ENCODE measurements around the gene RNF40.

Gene RNF40

DNA sequence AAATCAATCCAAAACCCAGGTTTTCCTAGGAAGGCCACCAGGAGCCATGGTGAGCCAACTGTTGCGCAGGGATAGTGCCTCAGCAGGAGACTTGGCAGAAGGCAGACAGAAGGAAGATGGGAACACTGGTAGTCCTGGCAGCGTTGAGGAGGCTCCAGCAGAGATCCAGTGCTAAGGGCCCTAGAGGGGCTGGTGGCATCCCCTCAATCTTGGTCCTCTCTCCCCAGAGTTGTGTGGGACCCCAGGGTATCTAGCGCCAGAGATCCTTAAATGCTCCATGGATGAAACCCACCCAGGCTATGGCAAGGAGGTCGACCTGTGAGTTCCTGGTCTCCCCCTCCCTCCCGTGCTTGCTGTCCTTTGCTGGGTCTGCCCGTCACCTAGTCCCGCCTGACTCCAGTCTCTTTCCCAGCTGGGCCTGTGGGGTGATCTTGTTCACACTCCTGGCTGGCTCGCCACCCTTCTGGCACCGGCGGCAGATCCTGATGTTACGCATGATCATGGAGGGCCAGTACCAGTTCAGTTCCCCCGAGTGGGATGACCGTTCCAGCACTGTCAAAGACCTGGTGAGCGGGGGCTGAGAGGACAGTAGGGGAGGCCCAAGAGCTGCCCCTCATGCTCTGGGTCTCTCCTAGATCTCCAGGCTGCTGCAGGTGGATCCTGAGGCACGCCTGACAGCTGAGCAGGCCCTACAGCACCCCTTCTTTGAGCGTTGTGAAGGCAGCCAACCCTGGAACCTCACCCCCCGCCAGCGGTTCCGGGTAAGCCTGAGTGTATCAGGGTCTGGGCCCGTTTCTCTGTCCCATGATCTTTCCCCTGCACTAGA lies 6.0 kb upstream of the RNF40 start:
- no peak for DNase-seq (ENCODE audit: low read depth)
- TF ChIP-seq, protein P1, sequence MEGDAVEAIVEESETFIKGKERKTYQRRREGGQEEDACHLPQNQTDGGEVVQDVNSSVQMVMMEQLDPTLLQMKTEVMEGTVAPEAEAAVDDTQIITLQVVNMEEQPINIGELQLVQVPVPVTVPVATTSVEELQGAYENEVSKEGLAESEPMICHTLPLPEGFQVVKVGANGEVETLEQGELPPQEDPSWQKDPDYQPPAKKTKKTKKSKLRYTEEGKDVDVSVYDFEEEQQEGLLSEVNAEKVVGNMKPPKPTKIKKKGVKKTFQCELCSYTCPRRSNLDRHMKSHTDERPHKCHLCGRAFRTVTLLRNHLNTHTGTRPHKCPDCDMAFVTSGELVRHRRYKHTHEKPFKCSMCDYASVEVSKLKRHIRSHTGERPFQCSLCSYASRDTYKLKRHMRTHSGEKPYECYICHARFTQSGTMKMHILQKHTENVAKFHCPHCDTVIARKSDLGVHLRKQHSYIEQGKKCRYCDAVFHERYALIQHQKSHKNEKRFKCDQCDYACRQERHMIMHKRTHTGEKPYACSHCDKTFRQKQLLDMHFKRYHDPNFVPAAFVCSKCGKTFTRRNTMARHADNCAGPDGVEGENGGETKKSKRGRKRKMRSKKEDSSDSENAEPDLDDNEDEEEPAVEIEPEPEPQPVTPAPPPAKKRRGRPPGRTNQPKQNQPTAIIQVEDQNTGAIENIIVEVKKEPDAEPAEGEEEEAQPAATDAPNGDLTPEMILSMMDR (IDR thresholded peaks at IDR 0.05; ENCODE audit: control insufficient read depth, insufficient read depth, low read depth, low read length, missing control alignments): no peak
- H3K4me3 ChIP-seq (ENCODE audit: control insufficient read depth, low read depth, low read length): no peak overlapping the region

DNA sequence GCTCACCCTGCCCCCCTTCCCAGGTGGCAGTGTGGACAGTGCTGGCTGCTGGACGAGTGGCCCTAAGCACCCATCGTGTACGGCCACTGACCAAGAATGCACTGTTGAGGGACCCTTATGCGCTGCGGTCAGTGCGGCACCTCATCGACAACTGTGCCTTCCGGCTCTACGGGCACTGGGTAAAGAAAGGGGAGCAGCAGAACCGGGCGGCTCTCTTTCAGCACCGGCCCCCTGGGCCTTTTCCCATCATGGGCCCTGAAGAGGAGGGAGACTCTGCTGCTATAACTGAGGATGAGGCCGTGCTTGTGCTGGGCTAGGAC lies 5.4 kb upstream of the RNF40 start:
- TF ChIP-seq, protein P1 (IDR thresholded peaks at IDR 0.05; ENCODE audit: control insufficient read depth, insufficient read depth, low read depth, low read length, missing control alignments): no peak
- no peak overlapping the region for H3K4me3 ChIP-seq (ENCODE audit: control insufficient read depth, low read depth, low read length)
- DNase-seq (ENCODE audit: low read depth): no peak

DNA sequence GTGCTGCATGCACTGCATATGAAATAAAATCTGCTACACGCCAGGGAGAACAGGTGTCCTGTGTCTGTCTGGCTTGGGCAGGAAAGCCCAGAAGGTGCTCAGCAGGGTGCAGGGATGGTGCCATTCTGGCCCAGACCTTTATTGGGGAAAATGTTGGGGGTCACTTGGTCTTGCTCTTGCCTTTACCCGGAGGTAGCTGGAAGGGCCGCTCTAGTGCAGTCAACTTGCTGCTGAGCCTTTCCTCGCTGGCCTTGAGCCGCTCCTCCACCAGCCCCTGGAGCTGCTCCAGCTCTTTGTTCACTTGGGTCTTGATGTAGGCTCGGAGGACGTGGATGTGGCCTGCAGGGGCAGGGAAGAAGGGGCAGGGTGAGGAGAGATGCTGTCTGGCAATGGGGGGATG lies 4.8 kb upstream of the RNF40 start:
- TF ChIP-seq, protein P1 (IDR thresholded peaks at IDR 0.05; ENCODE audit: control insufficient read depth, insufficient read depth, low read depth, low read length, missing control alignments): no peak
- H3K4me3 ChIP-seq (ENCODE audit: control insufficient read depth, low read depth, low read length): no peak overlapping the region
- no peak for DNase-seq (ENCODE audit: low read depth)

DNA sequence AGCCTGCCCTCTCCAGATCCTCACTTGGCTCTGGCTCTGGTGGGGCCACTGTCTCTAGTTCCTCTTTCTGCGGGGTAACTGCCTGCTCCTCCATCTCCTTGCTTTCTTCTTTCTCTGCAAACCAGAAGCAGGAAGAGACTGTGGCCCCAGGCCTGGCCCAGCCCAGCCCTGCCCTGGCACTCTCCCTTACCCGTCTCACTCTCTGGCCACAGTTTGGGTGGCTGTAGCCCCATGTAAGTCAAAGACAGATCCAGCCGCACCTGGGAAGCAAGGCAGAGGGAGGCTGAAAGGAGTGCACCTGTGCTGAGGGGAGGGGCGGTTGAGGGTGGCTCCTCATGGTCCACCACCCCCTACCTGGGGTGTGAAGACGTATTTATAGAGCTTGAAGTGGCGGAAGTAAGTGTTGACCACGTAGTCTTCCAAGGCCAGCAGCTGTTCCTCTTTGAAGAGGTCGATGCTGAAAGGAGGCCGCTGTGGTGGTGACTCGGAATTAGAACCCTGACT lies 3.1 kb upstream of the RNF40 start:
- no peak for DNase-seq (ENCODE audit: low read depth)
- no peak overlapping the region for H3K4me3 ChIP-seq (ENCODE audit: control insufficient read depth, low read depth, low read length)
- TF ChIP-seq, protein P1 (IDR thresholded peaks at IDR 0.05; ENCODE audit: control insufficient read depth, insufficient read depth, low read depth, low read length, missing control alignments): no peak

DNA sequence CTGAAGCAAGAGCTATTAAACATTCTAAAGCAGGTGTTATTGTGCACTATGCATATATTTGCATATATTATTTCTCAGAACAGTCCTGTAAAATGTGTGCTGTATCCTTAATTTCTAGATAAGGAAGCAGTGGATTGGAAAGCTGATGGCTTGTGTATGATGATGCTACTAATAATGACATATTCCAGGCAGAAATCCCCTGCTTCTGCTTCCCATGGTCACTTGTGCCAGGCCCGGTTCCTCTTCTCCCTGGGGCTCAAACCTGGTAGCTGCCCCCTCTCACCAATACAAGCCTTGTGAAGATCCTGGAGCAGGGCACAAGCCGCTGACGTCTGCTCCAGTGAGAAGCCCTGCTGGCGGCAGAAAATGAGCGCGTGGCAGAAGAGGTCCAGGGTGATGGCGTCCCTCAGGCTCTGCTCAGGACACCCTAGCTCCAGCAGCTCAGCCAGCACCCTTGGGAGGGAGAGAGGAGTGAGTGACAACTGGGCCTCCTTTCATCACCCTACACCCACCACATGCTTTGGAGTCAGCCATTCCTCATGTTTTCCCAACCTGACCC lies 2.0 kb upstream of the RNF40 start:
- DNase-seq (ENCODE audit: low read depth): no peak
- TF ChIP-seq, protein P1 (IDR thresholded peaks at IDR 0.05; ENCODE audit: control insufficient read depth, insufficient read depth, low read depth, low read length, missing control alignments): no peak
- no peak overlapping the region for H3K4me3 ChIP-seq (ENCODE audit: control insufficient read depth, low read depth, low read length)

DNA sequence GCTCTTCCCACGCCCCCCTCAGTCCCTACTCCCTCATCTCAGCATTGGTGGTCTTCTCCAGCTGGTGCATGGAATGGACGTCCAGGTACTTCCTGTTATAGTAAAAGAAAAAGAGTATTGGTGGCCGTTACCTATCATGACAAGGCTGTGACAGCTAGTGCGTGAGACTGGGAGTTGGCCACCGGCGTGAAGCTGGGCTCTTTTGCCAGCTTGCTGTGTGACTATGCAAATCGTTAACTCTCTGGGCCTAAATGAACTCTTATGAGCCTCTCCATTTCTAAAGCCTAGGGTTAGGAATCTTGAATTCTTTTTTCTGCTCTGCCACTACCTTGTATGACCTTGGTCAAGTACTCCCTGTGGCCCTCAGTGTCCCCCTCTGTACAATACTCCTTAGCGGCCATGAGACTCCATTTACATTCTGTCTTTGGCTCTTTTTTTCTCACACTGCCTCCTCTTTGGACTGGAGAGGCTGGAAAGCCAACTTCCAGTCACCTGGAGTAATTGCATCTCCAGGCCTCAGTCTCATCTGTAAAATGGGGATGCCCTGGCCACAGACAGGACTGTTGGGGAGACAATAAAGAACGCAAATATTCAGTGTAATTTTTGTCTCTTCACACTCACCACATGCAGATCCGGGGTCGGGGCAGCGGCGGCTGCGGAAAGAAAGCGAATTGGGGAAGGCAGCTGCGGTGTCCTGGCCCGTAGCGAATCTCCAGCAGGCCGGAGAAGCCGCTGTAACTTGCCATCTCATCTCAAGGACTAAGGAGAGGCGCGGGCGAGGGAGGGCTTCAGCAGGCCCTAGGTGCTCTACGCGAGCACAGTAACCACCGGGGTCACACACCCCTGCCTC lies 1.3 kb upstream of the RNF40 start:
- DNase-seq (ENCODE audit: low read depth): no peak
- H3K4me3 ChIP-seq (ENCODE audit: control insufficient read depth, low read depth, low read length): peak overlapping the region; percentile 94
- TF ChIP-seq, protein P1 (IDR thresholded peaks at IDR 0.05; ENCODE audit: control insufficient read depth, insufficient read depth, low read depth, low read length, missing control alignments): no peak
